Suppressor macrophage treated with lipopolysaccharide for 4 hours (primary cell): ENCODE data around the gene PSMG3.

Experiments used
- DNase-seq: peaks from one replicate; pipeline ENCODE4 v3.0.0-alpha.2; 2020

The PSMG3 gene

GRCh38 chr7:1542841-1543747, 26.7 kb downstream of the PSMG3 start:
- no peak for DNase-seq

GRCh38 chr7:1542329-1542728, 27.5 kb downstream of the PSMG3 start:
- no peak for DNase-seq

- DNase-seq, result no peak
Measured at GRCh38 chr7:1541431-1542162, 28.2 kb downstream of the PSMG3 start.

- no peak for DNase-seq
Measured at GRCh38 chr7:1540776-1541271, 29.0 kb downstream of the PSMG3 start.

- DNase-seq, result no peak
Measured at GRCh38 chr7:1539882-1540775, 29.7 kb downstream of the PSMG3 start.

GRCh38 chr7:1539181-1539881, 30.5 kb downstream of the PSMG3 start:
- no peak for DNase-seq

GRCh38 chr7:1538544-1539180, 31.2 kb downstream of the PSMG3 start:
- DNase-seq, result no peak

- DNase-seq, result no peak
Measured at GRCh38 chr7:1537535-1538412, 32.1 kb downstream of the PSMG3 start.

GRCh38 chr7:1536743-1537534, 32.9 kb downstream of the PSMG3 start:
- no peak for DNase-seq

GRCh38 chr7:1536455-1536742, 33.4 kb downstream of the PSMG3 start:
- DNase-seq, result no peak

GRCh38 chr7:1535701-1536454, 34.0 kb downstream of the PSMG3 start:
- DNase-seq, result peak; percentile 61

- no peak for DNase-seq
Measured at GRCh38 chr7:1535100-1535458, 34.8 kb downstream of the PSMG3 start.

GRCh38 chr7:1534330-1535099, 35.3 kb downstream of the PSMG3 start:
- no peak for DNase-seq

- DNase-seq, result peak; percentile 86
Measured at GRCh38 chr7:1533547-1534329, 36.1 kb downstream of the PSMG3 start.

- no peak for DNase-seq
Measured at GRCh38 chr7:1533255-1533546, 36.6 kb downstream of the PSMG3 start.

- DNase-seq, result peak; percentile 91
Measured at GRCh38 chr7:1532456-1533254, 37.2 kb downstream of the PSMG3 start.

GRCh38 chr7:1531979-1532455, 37.8 kb downstream of the PSMG3 start:
- DNase-seq, result no peak
